H1 (cell line): ENCODE data around the gene GABPB2. TPM values are rescaled to one million over a fixed set of nuclear protein-coding genes. Genes with fewer than 3 reads are reported as not detected.

Experiments
- CTCF ChIA-PET: fragments of 300-600 bp; sonication (Branson Sonifier 250); formaldehyde crosslinking; loops from one replicate; lab custom pipeline; 2021; ENCODE audit not compliant: partially characterized antibody; lab: Charles Lee
- POLR2A ChIA-PET: fragments of 300-600 bp; sonication (Branson Sonifier 250); formaldehyde crosslinking; loops from one replicate; lab custom pipeline; 2021; ENCODE audit warnings: inconsistent platforms; ENCODE audit not compliant: partially characterized antibody; lab: Charles Lee
- DNase-seq, 2 experiments: peaks; one replicate each; pipeline versions ENCODE4 v3.0.0 to v3.0.0-alpha.2; 2010 to 2022; ENCODE audit warnings: low spot score in 2 of 2, low read depth in 1 of 2, mixed read lengths in 1 of 2
- FAIRE-seq: peaks from 2 replicates; lab custom pipeline; 2011; peaks lifted over from hg19 to GRCh38; lab: Jason Lieb, UNC
- H2AFZ ChIP-seq: 2 replicates; pipeline ENCODE4 v1.8.1; 2012; ENCODE audit warnings: low read length, inconsistent platforms
- H2AK5ac ChIP-seq: 2 replicates; pipeline ENCODE4 v1.6.1; 2013; ENCODE audit warnings: low read depth, low read length
- H2BK120ac ChIP-seq: replicated peaks from 2 replicates; pipeline ENCODE3; 2013; ENCODE audit warnings: low read depth, low read length, inconsistent platforms
- H2BK12ac ChIP-seq: 2 replicates; pipeline ENCODE4 v1.6.1; 2013; ENCODE audit warnings: low read depth, low read length
- H2BK15ac ChIP-seq: 2 replicates; pipeline ENCODE4 v1.6.1; 2013; ENCODE audit warnings: low read length
- H2BK20ac ChIP-seq: 2 replicates; pipeline ENCODE4 v1.6.1; 2013; ENCODE audit warnings: low read length
- H2BK5ac ChIP-seq: 2 replicates; pipeline ENCODE4 v1.6.1; 2013; ENCODE audit warnings: low read depth, low read length
- H3K14ac ChIP-seq: 2 replicates; pipeline ENCODE4 v1.6.1; 2013; ENCODE audit warnings: inconsistent platforms; ENCODE audit not compliant: insufficient read length
- H3K18ac ChIP-seq: 2 replicates; pipeline ENCODE4 v1.6.1; 2013; ENCODE audit warnings: low read length; ENCODE audit errors: extremely low read depth
- H3K23ac ChIP-seq: 2 replicates; pipeline ENCODE4 v1.6.1; 2013; ENCODE audit warnings: inconsistent platforms; ENCODE audit not compliant: insufficient read length
- H3K23me2 ChIP-seq: 2 replicates; pipeline ENCODE4 v1.6.1; 2013; ENCODE audit warnings: low read depth, low read length
- H3K27ac ChIP-seq: 2 replicates; pipeline ENCODE4 v1.6.1; 2011; ENCODE audit warnings: low read depth, low read length, inconsistent platforms
- H3K27me3 ChIP-seq, 4 experiments: replicated peaks in 1 of 4; 1 replicate in 1 of 4; 2 replicates in 3 of 4; pipeline versions ENCODE4 v1.6.1 to v1.8.1; 2011 to 2013; ENCODE audit warnings: low read length in 3 of 4, mild to moderate bottlenecking in 3 of 4, inconsistent platforms in 2 of 4, mixed read lengths in 2 of 4, moderate library complexity in 1 of 4; ENCODE audit not compliant: control insufficient read depth in 3 of 4, insufficient read depth in 3 of 4; ENCODE audit errors: extremely low read depth in 1 of 4
- H3K36me3 ChIP-seq, 4 experiments: 2 replicates each; pipeline versions ENCODE4 v1.6.1 to v1.8.1; 2011 to 2013; ENCODE audit warnings: mild to moderate bottlenecking in 4 of 4, low read length in 3 of 4, moderate library complexity in 2 of 4, control low read depth in 1 of 4, inconsistent platforms in 1 of 4; ENCODE audit not compliant: insufficient read depth in 4 of 4, control insufficient read depth in 2 of 4
- H3K4ac ChIP-seq: replicated peaks from 2 replicates; pipeline ENCODE3; 2013; ENCODE audit warnings: low read length, low read depth, mixed read lengths, inconsistent platforms; ENCODE audit not compliant: insufficient read length
- H3K4me1 ChIP-seq, 4 experiments: replicated peaks in 1 of 4; 1 replicate in 1 of 4; 2 replicates in 3 of 4; pipeline versions ENCODE4 v1.6.1 to v1.8.1; 2011 to 2013; ENCODE audit warnings: low read length in 3 of 4, inconsistent platforms in 2 of 4, mixed read lengths in 1 of 4; ENCODE audit not compliant: insufficient read depth in 4 of 4, control insufficient read depth in 3 of 4
- H3K4me2 ChIP-seq, 2 experiments: 2 replicates each; pipeline versions ENCODE4 v1.6.1 to v1.8.1; 2011 to 2013; ENCODE audit warnings: low read depth in 2 of 2, low read length in 2 of 2, control low read depth in 1 of 2, inconsistent platforms in 1 of 2, mild to moderate bottlenecking in 1 of 2; ENCODE audit not compliant: insufficient read depth in 1 of 2
- H3K4me3 ChIP-seq, 4 experiments: fragments of 200-600, 300-600 bp in 1 of 4; sonication (generic), shearing (Covaris generic), sonication (Bioruptor Twin) in 1 of 4; 2 replicates each; pipeline versions ENCODE4 v1.5.1 to v1.8.1; 2011 to 2016; ENCODE audit warnings: low read length in 4 of 4, low read depth in 3 of 4, control low read depth in 2 of 4, inconsistent platforms in 2 of 4, mild to moderate bottlenecking in 2 of 4, mixed read lengths in 1 of 4, moderate library complexity in 1 of 4; ENCODE audit not compliant: insufficient read depth in 2 of 4; ENCODE audit errors: extremely low read depth in 1 of 4
- H3K56ac ChIP-seq: replicated peaks from 2 replicates; pipeline ENCODE3; 2013; ENCODE audit warnings: low read depth, mild to moderate bottlenecking, mixed read lengths, low read length, inconsistent platforms; ENCODE audit not compliant: insufficient read length
- H3K79me1 ChIP-seq: 2 replicates; pipeline ENCODE4 v1.6.1; 2013; ENCODE audit warnings: low read depth, low read length, control low read depth
- H3K79me2 ChIP-seq, 2 experiments: 2 replicates each; pipeline versions ENCODE4 v1.6.1 to v1.8.1; 2012 to 2013; ENCODE audit warnings: low read length in 2 of 2, mild to moderate bottlenecking in 2 of 2, inconsistent platforms in 1 of 2; ENCODE audit not compliant: insufficient read depth in 2 of 2, control insufficient read depth in 1 of 2
- H3K9ac ChIP-seq, 4 experiments: replicated peaks in 1 of 4; 1 replicate in 1 of 4; 2 replicates in 3 of 4; pipeline versions ENCODE4 v1.6.1 to v1.8.1; 2011 to 2013; ENCODE audit warnings: low read depth in 3 of 4, low read length in 3 of 4, control low read depth in 2 of 4, mild to moderate bottlenecking in 2 of 4, moderate library complexity in 2 of 4, inconsistent platforms in 1 of 4; ENCODE audit errors: extremely low read depth in 1 of 4
- H3K9me3 ChIP-seq, 2 experiments: 2 replicates each; pipeline versions ENCODE4 v1.6.1 to v1.8.1; 2012 to 2013; ENCODE audit warnings: mild to moderate bottlenecking in 2 of 2, moderate library complexity in 2 of 2, control low read depth in 1 of 2, inconsistent platforms in 1 of 2, low read depth in 1 of 2, low read length in 1 of 2, mixed read lengths in 1 of 2; ENCODE audit not compliant: insufficient read depth in 2 of 2
- H4K20me1 ChIP-seq, 2 experiments: replicated peaks in 1 of 2; 2 replicates each; pipeline versions ENCODE3 to v1.8.1; 2011 to 2013; ENCODE audit warnings: inconsistent platforms in 2 of 2, low read length in 2 of 2, mild to moderate bottlenecking in 1 of 2; ENCODE audit not compliant: insufficient read depth in 2 of 2, control insufficient read depth in 1 of 2
- H4K5ac ChIP-seq: 2 replicates; pipeline ENCODE4 v1.6.1; 2013; ENCODE audit warnings: low read length, low read depth, mixed read lengths, inconsistent platforms; ENCODE audit not compliant: insufficient read length
- H4K8ac ChIP-seq: 2 replicates; pipeline ENCODE4 v1.8.0; 2013; ENCODE audit warnings: mild to moderate bottlenecking, moderate library complexity, low read length, inconsistent platforms; ENCODE audit not compliant: insufficient read depth; ENCODE audit errors: extremely low read depth
- H4K91ac ChIP-seq: replicated peaks from 2 replicates; pipeline ENCODE3; 2013; ENCODE audit warnings: low read length, mixed read lengths, inconsistent platforms; ENCODE audit not compliant: insufficient read length
- CTCF ChIP-seq, 3 experiments: IDR thresholded peaks; 1 replicate in 2 of 3; 2 replicates in 1 of 3; pipeline versions ENCODE4 v1.5.1 to v1.6.1; 2011; ENCODE audit warnings: low read length in 3 of 3, mild to moderate bottlenecking in 3 of 3, inconsistent platforms in 2 of 3, low read depth in 1 of 3, moderate library complexity in 1 of 3; ENCODE audit not compliant: insufficient read depth in 1 of 3; ENCODE audit errors: control extremely low read depth in 1 of 3
- EP300 ChIP-seq, 2 experiments: IDR thresholded peaks; 1 replicate in 1 of 2; 2 replicates in 1 of 2; pipeline ENCODE4 v1.6.1; 2011 to 2012; ENCODE audit warnings: low read depth in 2 of 2, low read length in 2 of 2, mild to moderate bottlenecking in 2 of 2, borderline replicate concordance in 1 of 2, inconsistent platforms in 1 of 2, moderate library complexity in 1 of 2
- HDAC2 ChIP-seq, 2 experiments: fragments of 300-600 bp in 1 of 2; sonication (generic) in 1 of 2; IDR thresholded peaks; 2 replicates each; pipeline ENCODE4 v1.6.1; 2011 to 2012; ENCODE audit warnings: low read depth in 2 of 2, low read length in 2 of 2, mild to moderate bottlenecking in 2 of 2, moderate library complexity in 2 of 2, borderline replicate concordance in 1 of 2, inconsistent platforms in 1 of 2
- POLR2A ChIP-seq, 2 experiments: IDR thresholded peaks; 1 replicate in 1 of 2; 2 replicates in 1 of 2; pipeline ENCODE4 v1.6.1; 2011; ENCODE audit warnings: low read depth in 2 of 2, low read length in 2 of 2, mild to moderate bottlenecking in 2 of 2; ENCODE audit errors: control extremely low read depth in 1 of 2
- RAD21 ChIP-seq, 2 experiments: IDR thresholded peaks in 1 of 2; conservative IDR thresholded peaks in 1 of 2; 2 replicates each; pipeline ENCODE4 v1.6.1; 2011; ENCODE audit warnings: low read depth in 2 of 2, low read length in 2 of 2, improper control_type of control experiment in 1 of 2, inconsistent platforms in 1 of 2, mild to moderate bottlenecking in 1 of 2, moderate library complexity in 1 of 2
- SIRT6 ChIP-seq: IDR thresholded peaks from one replicate; pipeline ENCODE4 v1.7.1; 2012; ENCODE audit warnings: low read length, inconsistent platforms
- SP1 ChIP-seq: IDR thresholded peaks from 2 replicates; pipeline ENCODE4 v1.6.1; 2011; ENCODE audit warnings: low read depth, low read length
- TAF7 ChIP-seq: optimal IDR thresholded peaks from 2 replicates; pipeline ENCODE3; 2011; ENCODE audit warnings: low read depth, mild to moderate bottlenecking, inconsistent platforms, low read length, moderate library complexity, borderline replicate concordance
- TBP ChIP-seq: IDR thresholded peaks from 2 replicates; pipeline ENCODE4 v1.6.1; 2011; ENCODE audit warnings: low read depth, low read length, improper control_type of control experiment
- polyA plus RNA-seq, 7 experiments: library from polyadenylated mRNA; depleted of rRNA in 3 of 7; stranded (reverse) in 5 of 7; unstranded in 2 of 7; fragments of >200 nt in 5 of 7; fragments of 200-250 nt in 2 of 7; gene quantifications; 1 replicate in 5 of 7; 2 replicates in 1 of 7; 4 replicates in 1 of 7; pipeline versions ENCODE4 v1.2.1 to v1.2.3, GENCODE V29; 2011 to 2013; ENCODE audit warnings: missing spikeins in 2 of 7, mixed read lengths in 2 of 7
- total RNA-seq: library from RNA; stranded (reverse); fragmentation: NEBNext Ultra II Directional; extraction: Animal tissue kit (Norgen Biotek cat#: 25700); gene quantifications from 2 replicates; pipeline ENCODE4 v1.2.1, GENCODE V29; 2021

GABPB2 gene
- total and polyA plus RNA-seq, 2 of the 8 experiments (the other 6 are each of a cell fraction or from before 2014, with no cell fraction given), result 1.8 to 2.4 TPM

- no peak for FAIRE-seq
- no peak overlapping the region for H2BK5ac ChIP-seq
- H2BK15ac ChIP-seq, result no peak overlapping the region
- CTCF ChIA-PET, result interaction anchor here (0.7 to 15.7 kb wide), 5 partner anchors 29 to 80 kb away, joined by 3 to 285 read pairs (median 3); partner anchors contain the start of genes TMOD4 and TNFAIP8L2
- H3K4me3 ChIP-seq, result no peak overlapping the region
- no peak overlapping the region for H3K14ac ChIP-seq
- no peaks in the 10 kb centered on the region for H3K23me2 ChIP-seq
- no peaks in the 10 kb centered on the region for H3K79me2 ChIP-seq
- H2AFZ ChIP-seq, result no peak overlapping the region
- no peaks in the 10 kb centered on the region for H4K20me1 ChIP-seq
- no peak overlapping the region for H3K23ac ChIP-seq
- H3K4me2 ChIP-seq, result no peak overlapping the region
- H2BK120ac ChIP-seq, result no peak overlapping the region
- DNase-seq, result no peak
- no peak overlapping the region for H3K27ac ChIP-seq
- no peak overlapping the region for H3K18ac ChIP-seq
- H4K5ac ChIP-seq, result no peak overlapping the region
- no peaks in the 10 kb centered on the region for H3K4me1 ChIP-seq
- no peak overlapping the region for H4K8ac ChIP-seq
- H3K79me1 ChIP-seq, result no peaks in the 10 kb centered on the region
- H2AK5ac ChIP-seq, result no peak overlapping the region
- POLR2A ChIA-PET, result interaction anchor here (0.6 kb wide), 1 partner anchor 477 kb away, joined by 3 read pairs; no protein-coding TSS in a partner anchor
- no peak overlapping the region for H3K9ac ChIP-seq
- TF ChIP-seq CTCF (IDR thresholded peaks at IDR 0.05; ENCODE audit: control extremely low read depth in 1 of 3, insufficient read depth in 1 of 3, low read depth in 1 of 3, low read length in 3 of 3), result no peak
- TF ChIP-seq TAF7, result no peak
- no peak for TF ChIP-seq EP300 (IDR thresholded peaks at IDR 0.05; ENCODE audit: borderline replicate concordance in 1 of 2, low read depth in 2 of 2, low read length in 2 of 2)
- TF ChIP-seq HDAC2 (IDR thresholded peaks at IDR 0.05; ENCODE audit: borderline replicate concordance in 1 of 2, low read depth in 2 of 2, low read length in 2 of 2), result no peak
- no peak for TF ChIP-seq SIRT6
- TF ChIP-seq SP1, result no peak
- no peak for TF ChIP-seq TBP
- no peak for TF ChIP-seq RAD21 (IDR thresholded peaks at IDR 0.05 in 1 of 2, conservative IDR thresholded peaks at IDR 0.05 in 1 of 2; ENCODE audit: low read depth in 2 of 2, low read length in 2 of 2)
- TF ChIP-seq POLR2A (IDR thresholded peaks at IDR 0.05; ENCODE audit: control extremely low read depth in 1 of 2, low read depth in 2 of 2, low read length in 2 of 2), result no peak
- no peaks in the 10 kb centered on the region for H3K9me3 ChIP-seq
- H3K56ac ChIP-seq, result no peak overlapping the region
- no peaks in the 10 kb centered on the region for H3K27me3 ChIP-seq
- no peak overlapping the region for H2BK20ac ChIP-seq
- H3K4ac ChIP-seq, result no peak overlapping the region
- no peaks in the 10 kb centered on the region for H3K36me3 ChIP-seq
- H2BK12ac ChIP-seq, result no peak overlapping the region
- H4K91ac ChIP-seq, result no peak overlapping the region
Measured at GRCh38 chr1:151104630-151105029, 34.1 kb downstream of the GABPB2 start.
